CD4-positive, CD25-positive, alpha-beta regulatory T cell (primary cell): ENCODE data around the gene SLC29A1. TPM values are rescaled to one million over a fixed set of nuclear protein-coding genes. Genes with fewer than 3 reads are reported as not detected.

Experiments used
- ATAC-seq, 2 donors: fragments of 150-1000 bp; cut with Tn5 transposase; one replicate each; pipeline ENCODE4 v1.10.0; 2021; ENCODE audit warnings: low read depth in 2 of 2, moderate number of reproducible peaks in 2 of 2, moderate library complexity in 1 of 2
- DNase-seq, 3 donors: peaks; one replicate each; pipeline versions ENCODE4 v3.0.0 to v3.0.0-alpha.2; 2012 to 2022; ENCODE audit warnings: mixed read lengths in 1 of 3
- H3K27ac ChIP-seq: one replicate; pipeline ENCODE4 v1.7.0; 2013; ENCODE audit warnings: mild to moderate bottlenecking, low read length; ENCODE audit not compliant: insufficient read depth, poor library complexity, severe bottlenecking
- H3K27me3 ChIP-seq: one replicate; pipeline ENCODE4 v1.7.0; 2013; ENCODE audit warnings: low read length; ENCODE audit not compliant: control insufficient read depth, insufficient read depth
- H3K36me3 ChIP-seq: one replicate; pipeline ENCODE4 v1.7.0; 2013; ENCODE audit warnings: mild to moderate bottlenecking, low read length, moderate library complexity; ENCODE audit not compliant: control insufficient read depth, insufficient read depth
- H3K4me1 ChIP-seq: 2 replicates; pipeline ENCODE4 v1.7.0; 2013; ENCODE audit warnings: mild to moderate bottlenecking, low read length; ENCODE audit not compliant: insufficient read depth, control insufficient read depth, poor library complexity, severe bottlenecking
- H3K4me3 ChIP-seq: one replicate; pipeline ENCODE4 v1.7.0; 2013; ENCODE audit warnings: low read depth, mild to moderate bottlenecking, low read length, moderate library complexity
- H3K9me3 ChIP-seq, 2 experiments: 1 replicate in 1 of 2; 2 replicates in 1 of 2; pipeline ENCODE4 v1.7.0; 2013; ENCODE audit warnings: low read length in 2 of 2, mild to moderate bottlenecking in 1 of 2, moderate library complexity in 1 of 2; ENCODE audit not compliant: control insufficient read depth in 2 of 2
- H3K27ac Mint-ChIP-seq, 3 donors: one replicate each; pipeline ENCODE4 v1.8.0; 2020 to 2022; ENCODE audit warnings: mild to moderate bottlenecking in 3 of 3, mixed read lengths in 3 of 3, moderate library complexity in 2 of 3
- H3K27me3 Mint-ChIP-seq: one replicate; pipeline ENCODE4 v1.8.0; 2022; ENCODE audit warnings: mild to moderate bottlenecking, mixed read lengths
- H3K36me3 Mint-ChIP-seq: one replicate; pipeline ENCODE4 v1.8.0; 2020; ENCODE audit warnings: mixed read lengths
- H3K4me1 Mint-ChIP-seq, 4 donors: one replicate each; pipeline ENCODE4 v1.8.0; 2020 to 2022; ENCODE audit warnings: mixed read lengths in 4 of 4, mild to moderate bottlenecking in 1 of 4
- H3K4me3 Mint-ChIP-seq, 4 donors: one replicate each; pipeline ENCODE4 v1.8.0; 2020 to 2022; ENCODE audit warnings: mild to moderate bottlenecking in 4 of 4, mixed read lengths in 4 of 4, moderate library complexity in 3 of 4
- H3K9me3 Mint-ChIP-seq, 7 donors: one replicate each; pipeline ENCODE4 v1.8.0; 2020 to 2022; ENCODE audit warnings: mixed read lengths in 7 of 7, mild to moderate bottlenecking in 3 of 7, moderate library complexity in 2 of 7
- polyA plus RNA-seq, 4 donors: library from polyadenylated mRNA; unstranded; fragments of 300-500 nt; fragmentation: Illumina TruSeq; gene quantifications; one replicate each; pipeline ENCODE4 v1.2.3, GENCODE V29; 2021
- total RNA-seq: library from RNA; stranded (reverse); gene quantifications from one replicate; pipeline ENCODE4 v1.2.3, GENCODE V29; 2022

SLC29A1 gene
- total and polyA plus RNA-seq, 5 donors from 2014 or later, result 2.6 to 6.1 (median 3.6) TPM

DNA sequence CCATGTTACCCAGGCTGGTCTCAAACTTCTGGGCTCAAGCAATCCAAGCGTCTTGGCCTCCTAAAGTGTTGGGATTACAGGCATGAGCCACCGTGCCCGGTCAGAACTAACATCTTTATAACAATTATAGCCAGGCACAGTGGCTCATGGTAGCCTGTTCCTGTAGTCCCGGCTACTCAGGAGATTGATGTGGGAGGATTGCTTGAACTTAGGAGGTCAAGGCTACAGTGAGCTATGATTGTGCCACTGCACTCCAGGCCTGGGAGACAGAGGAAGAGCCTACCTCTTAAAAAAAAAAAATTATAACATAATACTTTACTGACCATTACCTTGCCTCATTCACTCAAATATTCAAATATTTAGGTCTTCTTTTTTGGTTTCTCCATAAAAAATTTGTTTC lies 23.5 kb upstream of the SLC29A1 start:
- Mint-ChIP-seq H3K27ac (no peak overlapping the region), H3K4me1 (no peaks in the 10 kb centered on the region), H3K36me3 (no peaks in the 10 kb centered on the region), H3K9me3 (no peaks in the 10 kb centered on the region), H3K27me3 (peaks cover 2% of the 10 kb centered on the region), H3K4me3 (no peak overlapping the region)
- no peaks in the 10 kb centered on the region for H3K4me1 ChIP-seq
- H3K9me3 ChIP-seq, result no peaks in the 10 kb centered on the region
- no peaks in the 10 kb centered on the region for H3K27me3 ChIP-seq
- no peak for DNase-seq
- H3K4me3 ChIP-seq, result no peak overlapping the region
- H3K27ac ChIP-seq, result no peak overlapping the region
- H3K36me3 ChIP-seq, result no peaks in the 10 kb centered on the region
- ATAC-seq, result no peak

DNA sequence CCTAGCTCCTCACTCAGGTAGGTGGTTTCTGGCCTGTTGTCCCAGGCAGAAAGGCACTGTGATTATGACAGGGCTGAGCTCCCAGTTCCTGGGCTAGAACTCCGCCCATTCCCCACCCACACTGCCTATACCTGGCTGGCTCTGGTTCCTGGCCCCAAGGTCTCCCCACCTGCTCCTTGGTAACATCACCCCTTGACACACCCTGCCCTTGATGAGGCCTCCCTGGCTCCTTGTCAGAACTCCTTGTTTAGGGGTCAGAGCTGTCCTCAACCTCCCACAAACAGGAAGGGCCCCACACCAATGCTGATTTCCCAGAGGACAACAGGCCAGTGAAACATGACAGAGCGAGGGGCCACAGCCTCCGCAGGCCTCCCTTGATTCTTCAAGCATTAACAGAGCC lies 22.2 kb upstream of the SLC29A1 start:
- H3K4me3 Mint-ChIP-seq, result no peak overlapping the region
- no peaks in the 10 kb centered on the region for H3K36me3 Mint-ChIP-seq
- no peaks in the 10 kb centered on the region for H3K9me3 ChIP-seq
- no peak overlapping the region for H3K27ac Mint-ChIP-seq
- no peaks in the 10 kb centered on the region for H3K4me1 Mint-ChIP-seq
- no peaks in the 10 kb centered on the region for H3K4me1 ChIP-seq
- H3K27me3 ChIP-seq, result no peaks in the 10 kb centered on the region
- no peak for ATAC-seq
- no peaks in the 10 kb centered on the region for H3K36me3 ChIP-seq
- H3K27me3 Mint-ChIP-seq, result peaks cover 10% of the 10 kb centered on the region
- DNase-seq, result no peak
- H3K27ac ChIP-seq, result no peak overlapping the region
- H3K4me3 ChIP-seq, result no peak overlapping the region
- no peaks in the 10 kb centered on the region for H3K9me3 Mint-ChIP-seq

DNA sequence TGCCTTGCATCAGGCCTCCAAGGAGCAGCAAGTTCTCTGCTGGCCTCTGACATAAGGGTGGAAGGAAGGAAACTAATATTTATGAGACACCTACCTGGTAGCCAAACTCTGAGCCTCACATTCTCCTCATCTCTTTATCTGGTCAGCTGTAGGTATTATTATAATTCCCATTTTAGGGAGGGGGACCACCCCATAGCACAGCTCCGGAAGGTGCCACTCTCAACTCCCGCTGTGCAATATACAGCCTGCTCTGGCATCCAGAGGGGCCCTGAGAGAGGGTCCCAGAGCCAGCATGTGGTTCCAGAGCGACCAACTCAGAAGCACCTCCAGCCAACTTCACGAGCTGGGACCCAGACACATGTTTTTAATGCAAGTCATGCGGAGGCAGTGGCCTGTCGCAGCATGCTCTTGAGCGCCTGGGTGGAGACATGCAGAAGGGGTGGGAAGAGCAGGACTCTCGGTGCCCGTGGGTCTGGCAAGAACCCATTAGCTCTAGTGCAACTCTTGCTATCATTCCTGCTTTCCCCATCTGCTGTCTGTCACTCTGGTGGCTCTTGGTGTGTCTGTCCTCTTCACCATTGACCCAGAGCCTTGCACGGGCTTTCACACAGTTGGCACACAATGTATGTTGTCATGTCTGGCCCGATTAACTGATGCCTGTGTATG lies 21.6 kb upstream of the SLC29A1 start:
- Histone ChIP-seq H3K27me3 (no peaks in the 10 kb centered on the region), H3K4me1 (no peaks in the 10 kb centered on the region), H3K36me3 (no peaks in the 10 kb centered on the region), H3K9me3 (no peaks in the 10 kb centered on the region), H3K4me3 (no peak overlapping the region), H3K27ac (no peak overlapping the region)
- Mint-ChIP-seq H3K36me3 (no peaks in the 10 kb centered on the region), H3K4me3 (no peak overlapping the region), H3K27me3 (peaks cover 10% of the 10 kb centered on the region), H3K27ac (no peak overlapping the region), H3K9me3 (no peaks in the 10 kb centered on the region), H3K4me1 (no peaks in the 10 kb centered on the region)
- ATAC-seq (no peak), DNase-seq (no peak)

DNA sequence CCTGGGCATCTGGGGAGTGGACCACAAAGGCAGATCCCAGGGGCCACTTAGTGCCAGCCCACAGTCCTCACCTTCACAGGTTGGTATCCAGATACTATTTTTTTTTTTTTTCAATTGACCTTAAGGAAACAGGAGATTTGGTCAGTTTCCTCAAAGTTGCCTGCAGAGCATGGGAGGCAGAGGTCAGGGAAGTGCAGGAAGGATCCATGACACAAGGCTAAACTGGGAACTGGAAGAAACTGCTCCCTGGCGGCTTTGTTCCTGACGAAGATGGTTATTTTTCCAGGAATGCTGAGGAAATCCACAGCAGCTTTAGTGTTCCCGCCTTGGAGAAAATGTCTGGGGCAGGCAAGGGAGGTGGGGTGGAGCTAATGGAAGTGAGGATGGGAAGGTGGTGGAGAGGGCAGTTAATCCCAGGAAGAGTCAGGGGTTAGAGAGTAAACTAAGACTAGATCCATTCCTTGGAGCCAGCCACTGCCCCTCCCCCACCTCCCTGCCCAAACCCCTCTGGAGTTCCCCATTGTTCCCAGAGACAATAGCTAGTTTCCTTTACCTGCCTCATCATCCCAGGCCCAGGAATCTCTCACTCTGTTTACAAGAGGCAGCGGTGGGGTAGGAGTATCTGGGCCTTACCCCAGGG lies 20.9 kb upstream of the SLC29A1 start:
- H3K4me3 Mint-ChIP-seq, result no peak overlapping the region
- H3K4me1 Mint-ChIP-seq, result no peaks in the 10 kb centered on the region
- no peak for DNase-seq
- no peaks in the 10 kb centered on the region for H3K27me3 ChIP-seq
- H3K4me3 ChIP-seq, result no peak overlapping the region
- no peak for ATAC-seq
- no peak overlapping the region for H3K27ac ChIP-seq
- no peaks in the 10 kb centered on the region for H3K36me3 ChIP-seq
- no peaks in the 10 kb centered on the region for H3K4me1 ChIP-seq
- no peaks in the 10 kb centered on the region for H3K9me3 ChIP-seq
- H3K36me3 Mint-ChIP-seq, result no peaks in the 10 kb centered on the region
- H3K27me3 Mint-ChIP-seq, result peaks cover 10% of the 10 kb centered on the region
- H3K27ac Mint-ChIP-seq, result no peak overlapping the region
- no peaks in the 10 kb centered on the region for H3K9me3 Mint-ChIP-seq

DNA sequence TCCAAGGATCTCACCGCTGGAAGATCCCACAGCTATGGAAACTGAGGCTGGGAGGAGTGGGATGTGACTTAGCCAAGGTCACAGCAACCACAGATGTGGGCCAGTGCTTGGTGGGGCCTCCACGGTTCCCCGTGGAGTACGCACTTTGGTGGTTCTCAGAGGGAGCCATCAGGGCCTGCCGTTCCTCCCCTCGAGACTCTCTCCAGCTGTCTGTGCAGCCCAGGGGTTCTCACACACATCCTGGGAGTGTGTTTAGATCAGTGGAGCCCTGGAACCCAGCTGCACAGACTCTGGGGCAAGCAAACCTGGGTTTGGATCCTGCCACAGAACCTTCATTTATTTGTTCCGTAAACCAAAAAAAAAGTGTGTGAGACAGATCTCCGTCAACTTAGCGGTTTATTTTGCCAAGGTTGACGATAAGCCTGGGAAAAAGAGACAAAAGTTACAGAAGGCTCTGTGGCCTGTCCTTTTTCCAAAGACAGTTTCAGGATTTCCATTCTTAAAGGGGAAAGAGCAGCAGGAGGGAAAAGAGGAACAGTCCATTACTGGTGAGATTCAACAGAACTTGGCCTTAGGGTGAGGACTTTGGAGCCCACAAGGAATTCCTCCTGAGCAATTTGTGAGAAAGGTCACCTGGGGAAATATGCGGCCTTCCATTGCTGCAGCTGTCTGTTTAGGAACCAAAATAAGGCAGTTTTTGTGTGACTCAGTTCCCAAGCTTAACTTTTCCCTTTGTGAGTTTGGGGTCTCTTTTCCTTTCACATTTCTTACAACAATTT lies 20.2 kb upstream of the SLC29A1 start:
- Mint-ChIP-seq H3K27ac (no peak overlapping the region), H3K9me3 (no peaks in the 10 kb centered on the region), H3K36me3 (no peaks in the 10 kb centered on the region), H3K4me1 (no peaks in the 10 kb centered on the region), H3K4me3 (no peak overlapping the region), H3K27me3 (peaks cover 11% of the 10 kb centered on the region)
- Histone ChIP-seq H3K4me1 (no peaks in the 10 kb centered on the region), H3K36me3 (no peaks in the 10 kb centered on the region), H3K27ac (no peak overlapping the region), H3K4me3 (no peak overlapping the region), H3K9me3 (no peaks in the 10 kb centered on the region), H3K27me3 (no peaks in the 10 kb centered on the region)
- ATAC-seq (no peak), DNase-seq (no peak)

DNA sequence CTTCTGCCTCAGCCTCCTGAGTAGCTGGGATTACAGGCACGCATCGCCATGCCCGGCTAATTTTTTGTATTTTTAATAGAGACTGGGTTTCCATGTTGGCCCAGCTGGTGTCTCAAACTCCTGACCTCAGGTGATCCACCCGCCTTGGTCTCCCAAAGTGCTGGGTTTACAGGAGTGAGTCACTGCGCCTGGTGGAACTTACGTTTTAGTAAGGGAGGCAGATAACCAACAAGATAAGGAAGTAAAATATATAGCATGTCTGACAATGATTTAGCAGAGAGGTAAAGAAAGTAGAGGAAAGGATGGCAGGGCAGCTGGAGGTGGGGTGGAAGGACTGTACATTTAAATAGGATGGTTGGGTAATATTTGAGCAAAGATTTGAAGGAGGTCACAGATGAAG lies 19.4 kb upstream of the SLC29A1 start:
- peaks cover 18% of the 10 kb centered on the region for H3K27me3 Mint-ChIP-seq
- H3K27ac ChIP-seq, result no peak overlapping the region
- no peaks in the 10 kb centered on the region for H3K36me3 Mint-ChIP-seq
- H3K9me3 ChIP-seq, result no peaks in the 10 kb centered on the region
- H3K4me3 Mint-ChIP-seq, result no peak overlapping the region
- DNase-seq, result no peak
- no peaks in the 10 kb centered on the region for H3K27me3 ChIP-seq
- H3K4me3 ChIP-seq, result no peak overlapping the region
- H3K4me1 ChIP-seq, result no peaks in the 10 kb centered on the region
- H3K4me1 Mint-ChIP-seq, result no peaks in the 10 kb centered on the region
- H3K9me3 Mint-ChIP-seq, result peaks cover 0 to 1% (median 0%) of the 10 kb centered on the region in 7 donors
- H3K36me3 ChIP-seq, result no peaks in the 10 kb centered on the region
- ATAC-seq, result no peak
- H3K27ac Mint-ChIP-seq, result no peak overlapping the region

DNA sequence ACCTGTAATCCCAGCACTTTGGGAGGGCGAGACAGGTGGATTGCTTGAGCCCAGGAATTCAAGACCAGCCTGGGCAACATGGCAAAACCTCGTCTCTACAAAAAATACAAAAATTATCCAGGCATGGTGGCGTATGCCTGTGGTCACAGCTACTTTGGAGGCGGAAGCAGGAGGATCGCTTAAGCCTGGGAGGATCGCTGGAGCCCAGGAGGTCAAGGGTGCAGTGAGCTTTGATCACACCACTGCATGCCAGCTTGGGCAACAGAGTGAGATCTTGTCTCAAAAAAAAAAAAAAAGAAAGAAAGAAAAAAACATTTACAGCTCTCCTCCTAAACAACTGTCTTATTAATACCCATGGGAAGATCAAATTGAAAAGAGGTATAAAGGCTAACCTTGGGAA lies 15.4 kb upstream of the SLC29A1 start:
- no peak for DNase-seq
- H3K9me3 ChIP-seq, result no peaks in the 10 kb centered on the region
- H3K27ac Mint-ChIP-seq, result no peak overlapping the region
- H3K9me3 Mint-ChIP-seq, result peaks cover 0 to 1% (median 0%) of the 10 kb centered on the region in 7 donors
- H3K36me3 Mint-ChIP-seq, result no peaks in the 10 kb centered on the region
- peaks cover 22% of the 10 kb centered on the region for H3K27me3 Mint-ChIP-seq
- ATAC-seq, result no peak
- H3K36me3 ChIP-seq, result no peaks in the 10 kb centered on the region
- no peak overlapping the region for H3K4me3 Mint-ChIP-seq
- H3K4me3 ChIP-seq, result no peak overlapping the region
- H3K27ac ChIP-seq, result no peak overlapping the region
- no peaks in the 10 kb centered on the region for H3K27me3 ChIP-seq
- no peaks in the 10 kb centered on the region for H3K4me1 ChIP-seq
- H3K4me1 Mint-ChIP-seq, result no peaks in the 10 kb centered on the region
